Keratinocyte (primary cell): ENCODE data around the gene SLC12A6. TPM values are rescaled to one million over a fixed set of nuclear protein-coding genes. Genes with fewer than 3 reads are reported as not detected.

ENCODE experiments used
- DNase-seq: peaks from one replicate; pipeline ENCODE4 v3.0.0-alpha.2; 2011; ENCODE audit warnings: low read depth, missing footprints, low spot score
- FAIRE-seq: peaks from 2 replicates; lab custom pipeline; 2011; peaks lifted over from hg19 to GRCh38; lab: Jason Lieb, UNC
- H2AFZ ChIP-seq: 2 replicates; pipeline ENCODE4 v1.6.0; 2012; ENCODE audit warnings: low read length, control low read depth, inconsistent platforms; ENCODE audit not compliant: control insufficient read depth
- H3K27ac ChIP-seq: 2 replicates; pipeline ENCODE4 v1.5.1; 2011; ENCODE audit warnings: low read length; ENCODE audit not compliant: control insufficient read depth, insufficient read depth
- H3K27me3 ChIP-seq: 3 replicates; pipeline ENCODE4 v1.6.0; 2011; ENCODE audit warnings: low read length; ENCODE audit not compliant: control insufficient read depth, insufficient read depth; ENCODE audit errors: extremely low read depth
- H3K36me3 ChIP-seq, 2 experiments: 2 replicates in 1 of 2; 3 replicates in 1 of 2; pipeline ENCODE4 v1.5.1; 2011; ENCODE audit warnings: low read length in 2 of 2, mild to moderate bottlenecking in 1 of 2; ENCODE audit not compliant: control insufficient read depth in 2 of 2, insufficient read depth in 2 of 2; ENCODE audit errors: extremely low read depth in 1 of 2
- H3K4me1 ChIP-seq: 3 replicates; pipeline ENCODE4 v1.5.1; 2011; ENCODE audit warnings: low read length; ENCODE audit not compliant: control insufficient read depth, insufficient read depth; ENCODE audit errors: extremely low read depth
- H3K4me2 ChIP-seq: 3 replicates; pipeline ENCODE4 v1.6.0; 2011; ENCODE audit warnings: low read depth, low read length; ENCODE audit not compliant: control insufficient read depth, insufficient read depth; ENCODE audit errors: extremely low read depth
- H3K4me3 ChIP-seq, 3 experiments: fragments of 200-600 bp in 1 of 3; sonication (generic) in 1 of 3; 2 replicates in 2 of 3; 3 replicates in 1 of 3; pipeline ENCODE4 v1.5.1; 2011 to 2016; ENCODE audit warnings: low read length in 3 of 3, mild to moderate bottlenecking in 3 of 3, control low read depth in 2 of 3, inconsistent platforms in 1 of 3, low read depth in 1 of 3, mixed read lengths in 1 of 3, mixed run types in 1 of 3, moderate library complexity in 1 of 3; ENCODE audit not compliant: control insufficient read depth in 2 of 3, insufficient read depth in 2 of 3; ENCODE audit errors: extremely low read depth in 1 of 3
- H3K79me2 ChIP-seq: 2 replicates; pipeline ENCODE4 v1.6.0; 2012; ENCODE audit warnings: low read length; ENCODE audit not compliant: control insufficient read depth, insufficient read depth
- H3K9ac ChIP-seq: 3 replicates; pipeline ENCODE4 v1.6.0; 2011; ENCODE audit warnings: low read length; ENCODE audit not compliant: control insufficient read depth, insufficient read depth; ENCODE audit errors: extremely low read depth
- H3K9me1 ChIP-seq: 3 replicates; pipeline ENCODE4 v1.6.0; 2011; ENCODE audit warnings: low read length; ENCODE audit not compliant: control insufficient read depth, insufficient read depth; ENCODE audit errors: extremely low read depth
- H3K9me3 ChIP-seq: 2 replicates; pipeline ENCODE4 v1.5.1; 2012; ENCODE audit warnings: low read depth, low read length; ENCODE audit not compliant: control insufficient read depth
- H4K20me1 ChIP-seq: 3 replicates; pipeline ENCODE4 v1.6.0; 2011; ENCODE audit warnings: low read length; ENCODE audit not compliant: control insufficient read depth, insufficient read depth; ENCODE audit errors: extremely low read depth
- CTCF ChIP-seq, 3 experiments: IDR thresholded peaks in 1 of 3; conservative IDR thresholded peaks in 1 of 3; optimal IDR thresholded peaks in 1 of 3; 2 replicates in 2 of 3; 3 replicates in 1 of 3; pipeline versions ENCODE3 to v1.5.1; 2011; ENCODE audit warnings: low read length in 3 of 3, mild to moderate bottlenecking in 3 of 3, moderate library complexity in 2 of 3, control low read depth in 1 of 3, inconsistent platforms in 1 of 3; ENCODE audit not compliant: insufficient read depth in 2 of 3; ENCODE audit errors: extremely low read depth in 1 of 3
- EZH2 ChIP-seq: IDR thresholded peaks from one replicate; pipeline ENCODE4 v1.6.1; 2012; ENCODE audit warnings: inconsistent platforms, mild to moderate bottlenecking, low read length, moderate library complexity
- dilution Hi-C: fragments of 300-500 bp; cut with MboI; formaldehyde crosslinking; loops from one replicate; pipeline ENCODE4 v1.7.0; 2020; ENCODE audit warnings: low sequenced_read_pairs; ENCODE audit not compliant: extremely low pct_ligation_motif_present
- polyA plus RNA-seq, 5 experiments: library from polyadenylated mRNA; depleted of rRNA in 3 of 5; stranded (reverse) in 3 of 5; stranded (forward) in 1 of 5; unstranded in 1 of 5; fragments of >200 nt; gene quantifications; 1 replicate in 1 of 5; 2 replicates in 3 of 5; 3 replicates in 1 of 5; pipeline versions ENCODE4 v1.2.1 to v1.2.3, GENCODE V29; 2011 to 2012; ENCODE audit warnings: missing spikeins in 2 of 5, low read depth in 1 of 5, low replicate concordance in 1 of 5

The SLC12A6 gene
- polyA plus RNA-seq, 1 donor (not counting 4 experiments of a cell fraction or from before 2014, with no cell fraction given) = 24.3 TPM

- TF ChIP-seq CTCF (optimal IDR thresholded peaks at IDR 0.05 in 1 of 3, IDR thresholded peaks at IDR 0.05 in 1 of 3, conservative IDR thresholded peaks at IDR 0.05 in 1 of 3; ENCODE audit: extremely low read depth in 1 of 3, insufficient read depth in 2 of 3, low read length in 3 of 3) = no peak
- TF ChIP-seq EZH2 = no peak
- Histone ChIP-seq H3K4me3 (no peak overlapping the region), H3K9me3 (no peaks in the 10 kb centered on the region), H3K79me2 (no peaks in the 10 kb centered on the region), H3K4me2 (no peak overlapping the region), H3K9ac (no peak overlapping the region), H3K27me3 (no peaks in the 10 kb centered on the region), H3K27ac (no peak overlapping the region), H3K9me1 (no peaks in the 10 kb centered on the region), H2AFZ (no peak overlapping the region), H3K4me1 (no peaks in the 10 kb centered on the region), H4K20me1 (no peaks in the 10 kb centered on the region), H3K36me3 (peaks cover 0 to 2% of the 10 kb centered on the region in 2 experiments)
- no peak for DNase-seq
- no peak for FAIRE-seq
- dilution Hi-C loops = no loop called here
These were observed 78.0 kb downstream of the SLC12A6 start for GRCh38 chr15:34259566-34259965.

DNA sequence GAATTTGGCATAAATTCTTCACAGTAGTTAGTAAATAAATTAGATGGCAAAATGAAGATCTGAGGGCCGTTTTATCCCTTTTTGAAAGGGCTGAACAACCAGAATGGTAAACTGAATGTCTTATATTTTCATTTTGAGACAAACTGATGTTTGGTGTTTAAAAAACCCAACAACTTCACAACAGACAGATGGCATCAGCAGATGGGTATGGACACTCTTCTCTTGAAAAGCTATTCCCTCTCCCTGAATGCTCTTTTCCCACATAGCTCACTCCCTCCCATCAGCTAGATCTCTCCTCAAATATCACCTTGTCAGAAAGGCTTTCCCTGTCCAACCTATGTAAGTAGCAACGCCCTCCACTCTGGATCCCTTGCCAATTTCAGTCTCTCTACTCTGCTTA, 79.4 kb downstream of the SLC12A6 start:
- Histone ChIP-seq H3K79me2 (no peaks in the 10 kb centered on the region), H3K4me1 (no peaks in the 10 kb centered on the region), H3K27me3 (no peaks in the 10 kb centered on the region), H3K4me2 (no peak overlapping the region), H4K20me1 (no peaks in the 10 kb centered on the region), H3K9me1 (no peaks in the 10 kb centered on the region), H3K4me3 (no peak overlapping the region), H3K27ac (no peak overlapping the region), H3K9ac (no peak overlapping the region), H3K9me3 (no peaks in the 10 kb centered on the region), H3K36me3 (peaks cover 0 to 2% of the 10 kb centered on the region in 2 experiments), H2AFZ (no peak overlapping the region)
- dilution Hi-C loops = no loop called here
- FAIRE-seq (no peak), DNase-seq (no peak)
- no peak for TF ChIP-seq CTCF (optimal IDR thresholded peaks at IDR 0.05 in 1 of 3, IDR thresholded peaks at IDR 0.05 in 1 of 3, conservative IDR thresholded peaks at IDR 0.05 in 1 of 3; ENCODE audit: extremely low read depth in 1 of 3, insufficient read depth in 2 of 3, low read length in 3 of 3)
- no peak for TF ChIP-seq EZH2
